NCI-H1105 (cell line): Measurements from ENCODE around the gene VASH1.

Experiments
- DNase-seq: peaks from one replicate; lab custom pipeline; 2025; lab: John Stamatoyannopoulos, UW

The VASH1 gene

DNA sequence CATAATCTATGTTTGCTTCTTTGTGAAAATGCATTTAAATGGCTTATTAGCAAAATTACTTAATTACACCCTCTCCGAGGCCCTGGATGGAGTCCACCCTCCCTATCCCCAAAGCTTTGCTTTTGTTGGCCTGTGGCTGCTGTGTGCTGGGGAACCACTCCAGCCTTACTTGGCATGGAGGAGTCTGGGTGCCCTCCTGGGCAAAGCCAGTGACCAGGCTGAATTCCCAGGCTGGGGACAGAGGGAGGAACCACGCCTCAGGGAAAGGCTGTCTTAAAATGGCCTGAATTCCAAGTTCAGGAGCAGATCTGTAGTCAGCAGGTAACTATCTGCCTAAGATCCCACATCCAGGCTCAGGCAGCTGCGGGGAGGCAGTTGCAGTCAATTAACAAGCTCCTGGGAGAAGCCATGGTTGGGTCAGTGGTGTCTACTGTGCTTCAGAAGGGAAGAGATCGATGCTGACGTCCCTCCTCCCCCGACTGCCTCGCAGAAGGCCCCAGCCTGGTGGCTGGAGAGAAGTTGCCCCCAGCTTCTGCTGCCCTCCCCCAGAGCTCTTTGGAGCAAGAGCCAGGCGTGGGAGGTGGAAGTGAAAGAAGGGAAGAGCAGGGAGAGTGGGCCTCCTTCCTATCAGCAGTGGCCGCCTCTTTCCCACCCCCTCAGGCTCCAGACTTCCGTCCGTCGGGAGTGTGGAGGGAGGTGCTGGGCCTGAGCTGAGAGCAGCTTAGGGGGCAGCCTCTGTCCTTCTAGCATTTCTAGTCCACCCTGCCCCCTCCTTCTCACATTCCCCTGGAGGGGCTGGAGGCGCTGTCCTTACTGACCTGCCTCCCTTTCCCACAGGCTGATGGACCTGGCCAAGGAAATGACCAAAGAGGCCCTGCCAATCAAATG is 11.3 kb downstream of the VASH1 start:
- no peak for DNase-seq

DNA sequence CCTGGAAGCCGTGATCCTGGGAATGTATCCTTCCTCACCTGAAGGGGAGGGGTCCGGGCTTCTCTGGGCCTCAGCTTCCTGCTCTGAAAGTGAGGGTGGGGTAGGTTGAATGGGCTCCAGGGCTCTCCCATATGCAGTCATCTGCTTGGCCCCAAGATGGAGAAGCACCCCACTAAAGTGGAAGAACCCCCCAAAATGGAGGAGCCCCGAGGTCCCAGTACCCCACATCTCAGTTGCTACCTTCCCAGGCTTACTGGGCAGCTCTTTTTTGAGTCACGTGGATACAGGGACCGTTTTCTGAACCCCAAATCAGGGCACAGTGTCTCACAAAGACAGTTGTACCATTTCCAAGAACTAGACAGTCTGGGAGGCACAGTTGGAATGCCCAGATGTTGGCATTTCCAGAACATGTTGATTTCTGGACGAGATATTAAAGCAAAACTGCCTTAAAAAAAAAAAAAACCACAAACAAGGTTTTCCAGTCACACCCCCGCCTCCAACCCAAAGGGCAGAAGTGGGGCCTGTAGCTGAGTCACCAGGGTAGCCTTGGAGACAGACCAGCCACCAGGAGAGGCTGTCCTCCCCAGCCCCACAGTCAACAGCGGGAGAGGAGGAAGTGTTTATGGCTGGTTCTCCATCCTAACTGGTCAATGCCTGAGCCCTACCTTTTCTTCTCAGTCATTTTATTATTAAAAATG is 12.1 kb downstream of the VASH1 start:
- no peak for DNase-seq

- no peak for DNase-seq
Measured at GRCh38 chr14:76773956-76774820, 12.9 kb downstream of the VASH1 start.

GRCh38 chr14:76774821-76775694 is 13.8 kb downstream of the VASH1 start:
- DNase-seq: no peak

DNA sequence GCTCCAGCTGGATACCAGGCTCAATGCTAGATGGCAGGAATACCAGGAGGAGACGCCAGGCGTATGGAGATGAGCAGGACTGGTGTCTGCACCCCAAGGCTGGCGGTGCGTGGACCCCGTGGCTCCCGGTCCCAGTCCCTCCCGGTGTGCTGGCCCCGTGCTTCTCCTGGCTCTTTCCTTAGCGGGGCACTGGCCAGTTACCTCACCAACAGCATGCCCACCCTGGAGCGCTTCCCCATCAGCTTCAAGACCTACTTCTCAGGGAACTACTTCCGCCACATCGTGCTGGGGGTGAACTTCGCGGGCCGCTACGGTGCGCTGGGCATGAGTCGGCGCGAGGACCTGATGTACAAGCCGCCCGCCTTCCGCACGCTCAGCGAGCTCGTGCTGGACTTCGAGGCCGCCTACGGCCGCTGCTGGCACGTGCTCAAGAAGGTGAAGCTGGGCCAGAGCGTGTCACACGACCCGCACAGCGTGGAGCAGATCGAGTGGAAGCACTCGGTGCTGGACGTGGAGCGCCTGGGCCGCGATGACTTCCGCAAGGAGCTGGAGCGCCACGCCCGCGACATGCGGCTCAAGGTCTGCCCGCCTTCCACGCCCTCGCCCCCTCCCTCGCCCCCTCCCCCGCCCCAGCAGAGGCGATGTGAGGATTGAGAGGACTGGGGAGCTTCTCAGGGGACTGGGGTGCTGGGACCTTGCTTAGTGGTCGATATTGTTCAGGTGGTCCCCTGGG is 14.6 kb downstream of the VASH1 start:
- no peak for DNase-seq

DNA sequence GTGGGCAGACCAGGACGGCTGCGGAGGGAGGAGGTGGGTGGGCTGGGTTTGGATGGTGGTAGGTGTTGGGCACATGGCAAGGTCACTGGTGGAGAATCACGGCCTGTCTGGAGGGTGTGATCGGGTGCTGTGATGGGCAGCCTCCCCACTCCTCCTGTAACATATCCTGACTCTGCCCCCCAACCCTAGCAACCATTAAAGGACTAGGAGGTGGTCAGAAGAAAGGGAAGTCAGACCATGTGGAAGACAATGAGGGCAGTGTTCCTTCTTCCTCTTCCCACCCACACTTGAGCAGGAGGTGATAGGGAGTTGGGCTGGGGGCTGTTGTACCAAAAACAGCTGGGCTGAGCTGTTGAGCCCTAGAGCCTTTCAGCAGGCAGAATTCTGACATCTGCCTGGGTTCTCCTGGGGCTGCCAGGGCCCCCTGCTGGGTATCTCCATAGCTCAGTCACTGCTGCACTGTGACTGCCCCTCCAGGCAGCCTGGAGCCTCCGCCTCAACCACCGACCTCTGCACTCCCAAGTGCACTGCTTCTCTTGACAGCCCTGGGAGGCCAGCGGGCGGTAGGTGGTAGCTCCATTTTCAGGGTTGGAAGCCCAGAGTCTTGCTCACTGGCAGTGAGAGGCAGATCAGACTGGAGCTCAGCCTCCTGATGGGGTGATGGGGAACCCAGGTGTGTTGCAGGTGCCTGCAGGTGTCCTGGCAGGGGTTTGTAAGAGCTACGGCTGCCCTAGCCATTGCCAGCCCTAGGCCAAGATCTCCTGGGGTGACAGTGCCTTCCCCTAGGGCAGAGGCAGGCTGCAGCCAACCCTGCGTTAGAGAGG is 15.4 kb downstream of the VASH1 start:
- DNase-seq: no peak

GRCh38 chr14:76777721-76778120 is 16.5 kb downstream of the VASH1 start:
- no peak for DNase-seq

- DNase-seq: no peak
Measured at GRCh38 chr14:76778546-76779215, 17.4 kb downstream of the VASH1 start.

- no peak for DNase-seq
Measured at GRCh38 chr14:76779221-76780057, 18.2 kb downstream of the VASH1 start.

GRCh38 chr14:76780058-76780345 is 18.7 kb downstream of the VASH1 start:
- no peak for DNase-seq

- no peak for DNase-seq
Measured at GRCh38 chr14:76780360-76780759, 19.1 kb downstream of the VASH1 start.

GRCh38 chr14:76780875-76781647 is 19.8 kb downstream of the VASH1 start:
- no peak for DNase-seq

DNA sequence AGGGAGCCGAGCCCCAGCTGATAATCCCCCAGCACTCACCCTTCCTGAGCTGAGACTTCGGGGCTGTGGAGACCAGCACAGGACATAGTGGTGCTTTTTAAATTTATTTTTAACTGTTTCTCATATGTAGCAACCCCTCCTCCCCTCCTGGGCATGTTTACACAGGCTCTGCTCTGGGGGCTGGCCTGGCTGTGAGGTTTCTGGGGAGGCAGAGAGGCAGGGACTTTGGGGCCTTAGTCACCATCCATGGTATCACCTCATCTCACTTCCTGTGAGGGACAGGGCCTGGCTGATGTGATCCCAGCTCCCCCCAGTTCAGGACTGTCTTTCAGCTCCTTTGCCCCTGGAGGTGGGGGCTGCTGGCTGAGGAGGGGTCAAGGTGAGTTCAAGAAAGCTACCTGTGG is 20.4 kb downstream of the VASH1 start:
- no peak for DNase-seq

DNA sequence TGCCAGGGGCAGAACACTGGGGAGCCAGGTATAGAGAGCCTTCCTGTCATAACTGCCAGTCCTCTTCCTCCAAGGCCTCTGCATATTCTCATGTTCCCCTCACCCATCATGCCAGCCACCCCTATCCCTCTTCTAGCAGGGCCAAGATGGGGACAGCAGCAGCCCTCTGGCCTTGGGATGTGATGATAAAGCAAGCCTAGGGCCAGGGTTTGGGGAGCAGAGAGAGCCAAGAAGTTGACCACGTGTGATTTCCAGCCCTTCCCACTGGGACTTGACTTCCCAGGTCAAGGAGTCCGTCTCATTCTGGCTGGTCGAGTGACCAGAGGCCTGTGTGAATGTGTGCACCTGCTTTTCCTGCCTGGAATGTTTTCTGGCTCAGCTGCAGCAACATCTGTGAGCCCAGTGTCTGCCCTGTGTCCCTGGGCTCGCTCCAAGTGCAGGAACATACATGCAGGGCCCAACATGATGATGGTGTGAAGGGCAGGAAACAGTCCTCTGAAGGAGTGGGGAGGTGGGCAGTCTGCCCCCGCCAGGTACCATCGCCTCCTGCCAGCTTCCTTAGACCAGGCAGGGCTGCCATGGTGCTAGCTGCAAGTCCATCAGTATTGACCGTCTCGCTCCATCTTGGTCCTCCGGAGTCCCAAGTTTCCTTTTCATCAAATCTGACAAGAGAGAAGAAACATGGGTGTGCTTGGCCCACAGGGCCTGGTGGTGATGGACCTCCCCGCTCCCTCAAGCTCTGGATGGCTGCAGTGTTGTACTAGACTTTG is 21.0 kb downstream of the VASH1 start:
- DNase-seq: no peak

DNA sequence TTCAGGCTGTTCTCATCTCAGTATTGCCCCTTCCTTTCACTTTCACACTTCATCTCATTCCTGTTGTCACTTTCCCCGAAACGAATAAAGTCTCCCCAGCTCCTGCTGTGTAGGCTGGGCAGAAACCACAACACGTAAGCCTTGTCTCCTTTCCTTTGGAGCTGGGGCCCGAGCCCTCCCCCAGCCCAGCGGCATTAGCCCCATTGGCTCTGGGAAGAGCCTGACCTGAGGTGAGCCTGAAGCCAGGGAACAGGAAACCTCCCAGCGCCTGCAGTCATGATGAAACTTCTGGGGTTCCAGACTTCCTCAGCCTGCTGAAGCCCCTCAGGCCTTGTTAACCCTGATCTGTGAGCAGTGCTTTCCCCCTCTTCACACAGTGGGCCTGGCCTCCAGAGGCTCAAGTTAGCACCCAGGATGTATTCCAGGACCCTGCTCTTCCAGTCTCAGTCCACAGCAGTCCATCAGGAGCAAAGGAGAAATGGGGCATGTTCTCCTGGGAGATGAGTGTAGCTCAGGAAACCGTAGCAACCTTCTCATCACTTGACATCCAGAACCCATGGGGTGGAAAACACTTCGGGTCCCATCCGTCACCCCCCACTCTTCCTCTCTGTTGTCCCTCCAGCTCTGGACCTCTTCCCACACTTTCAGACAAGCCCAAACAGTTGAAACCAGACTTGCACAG is 21.8 kb downstream of the VASH1 start:
- DNase-seq: no peak

DNA sequence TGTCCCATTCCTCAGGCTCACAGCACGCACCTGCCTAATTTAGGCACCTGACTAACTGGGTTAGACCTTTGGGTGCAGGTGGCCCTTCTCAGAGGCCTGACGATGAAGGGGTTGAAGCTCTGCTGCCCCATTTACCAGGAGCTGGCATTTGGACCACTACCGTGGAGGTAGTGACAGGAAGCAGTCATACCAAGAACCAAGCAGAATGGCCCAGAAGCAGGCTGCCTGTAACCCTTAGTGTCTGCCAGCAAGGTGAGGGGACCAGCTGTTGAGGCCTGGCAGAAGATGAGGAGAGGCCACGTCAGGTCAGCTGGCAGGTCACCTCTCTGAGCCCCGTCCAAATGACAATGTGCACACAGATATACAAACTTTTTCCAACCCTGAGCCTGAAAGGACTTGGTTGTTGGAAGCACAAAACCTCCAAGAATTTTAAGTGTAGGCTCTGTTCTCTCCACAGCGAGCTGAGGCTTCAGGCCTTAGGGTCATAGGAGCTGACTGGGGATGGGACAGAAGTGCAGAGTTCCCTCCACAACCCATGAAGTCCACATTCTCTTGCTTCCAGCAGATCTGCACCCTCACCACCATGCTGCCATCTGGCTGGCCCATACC is 23.1 kb downstream of the VASH1 start:
- no peak for DNase-seq
